Vagina (tissue), 2 donors: ENCODE data around the gene ANKFN1.

Source experiments
- POLR2A ChIP-seq, 2 donors: fragments of 450-650 bp; IDR thresholded peaks; one replicate each; pipeline ENCODE4 v1.6.1; 2017; ENCODE audit warnings: antibody characterized with exemption in 2 of 2, mild to moderate bottlenecking in 2 of 2, moderate library complexity in 2 of 2
- POLR2AphosphoS5 ChIP-seq, 2 donors: sonication (generic); formaldehyde crosslinking; IDR thresholded peaks; one replicate each; pipeline ENCODE4 v1.9.0; 2017; ENCODE audit warnings: antibody characterized with exemption in 2 of 2, mild to moderate bottlenecking in 2 of 2, low read depth in 1 of 2; ENCODE audit not compliant: insufficient read depth in 1 of 2
- TF ChIP-seq, protein P1 (sequence below), 3 experiments: fragments of 450-650 bp in 2 of 3; fragments of 200-600 bp in 1 of 3; sonication (generic) in 1 of 3; IDR thresholded peaks; one replicate each; pipeline ENCODE4 v1.5.1; 2017 to 2019; ENCODE audit warnings: antibody characterized with exemption in 3 of 3, mild to moderate bottlenecking in 2 of 3, moderate library complexity in 2 of 3

DNA sequence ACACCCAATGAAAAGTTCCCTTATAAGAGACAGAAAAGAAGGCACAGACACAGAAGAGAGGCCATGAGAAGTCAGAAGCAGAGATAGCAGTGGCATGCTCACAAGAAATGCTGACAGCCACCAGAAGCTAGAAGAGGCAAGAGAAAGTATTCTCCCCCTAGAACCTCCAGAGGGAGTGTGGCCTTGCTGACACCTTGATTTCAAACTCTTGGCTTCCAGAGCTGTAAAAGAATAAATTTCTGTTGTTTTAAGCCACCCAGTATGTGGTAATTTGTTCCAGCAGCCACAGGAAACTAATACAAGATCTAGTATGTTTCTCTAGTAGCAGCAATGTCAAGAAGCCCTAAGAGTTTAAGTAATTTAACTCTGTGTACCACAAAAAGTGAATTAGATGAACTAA is 353.1 kb downstream of the ANKFN1 start:
- TF ChIP-seq POLR2AphosphoS5 (IDR thresholded peaks at IDR 0.05; ENCODE audit: insufficient read depth in 1 of 2, low read depth in 1 of 2) (no peak), POLR2A (IDR thresholded peaks at IDR 0.05) (no peak)
- TF ChIP-seq, protein P1, sequence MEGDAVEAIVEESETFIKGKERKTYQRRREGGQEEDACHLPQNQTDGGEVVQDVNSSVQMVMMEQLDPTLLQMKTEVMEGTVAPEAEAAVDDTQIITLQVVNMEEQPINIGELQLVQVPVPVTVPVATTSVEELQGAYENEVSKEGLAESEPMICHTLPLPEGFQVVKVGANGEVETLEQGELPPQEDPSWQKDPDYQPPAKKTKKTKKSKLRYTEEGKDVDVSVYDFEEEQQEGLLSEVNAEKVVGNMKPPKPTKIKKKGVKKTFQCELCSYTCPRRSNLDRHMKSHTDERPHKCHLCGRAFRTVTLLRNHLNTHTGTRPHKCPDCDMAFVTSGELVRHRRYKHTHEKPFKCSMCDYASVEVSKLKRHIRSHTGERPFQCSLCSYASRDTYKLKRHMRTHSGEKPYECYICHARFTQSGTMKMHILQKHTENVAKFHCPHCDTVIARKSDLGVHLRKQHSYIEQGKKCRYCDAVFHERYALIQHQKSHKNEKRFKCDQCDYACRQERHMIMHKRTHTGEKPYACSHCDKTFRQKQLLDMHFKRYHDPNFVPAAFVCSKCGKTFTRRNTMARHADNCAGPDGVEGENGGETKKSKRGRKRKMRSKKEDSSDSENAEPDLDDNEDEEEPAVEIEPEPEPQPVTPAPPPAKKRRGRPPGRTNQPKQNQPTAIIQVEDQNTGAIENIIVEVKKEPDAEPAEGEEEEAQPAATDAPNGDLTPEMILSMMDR (IDR thresholded peaks at IDR 0.05): no peak
